CD4-positive, alpha-beta T cell (primary cell): ENCODE measurements around the gene ALDH2. TPM values are rescaled to one million over a fixed set of nuclear protein-coding genes. Genes with fewer than 3 reads are reported as not detected.
"Not testable (repeated sequence)": the region's sequence is repeated elsewhere in the genome, so short reads cannot be mapped to it uniquely, and the experiment has no call there.

Experiments
- ATAC-seq: fragments of 200-7000 bp; cut with Tn5 transposase; one replicate; pipeline ENCODE4 v1.10.0; 2022; ENCODE audit warnings: mild to moderate bottlenecking; ENCODE audit not compliant: poor library complexity
- CTCF ChIA-PET: fragments of 350-600 bp; sonication (Branson Sonifier 250); formaldehyde crosslinking; loops from one replicate; lab custom pipeline; 2021; ENCODE audit warnings: antibody characterized with exemption, inconsistent platforms; lab: Charles Lee
- POLR2A ChIA-PET: fragments of 350-600 bp; sonication (Branson Sonifier 250); formaldehyde crosslinking; loops from one replicate; lab custom pipeline; 2021; ENCODE audit warnings: antibody characterized with exemption, inconsistent platforms; lab: Charles Lee
- DNase-seq, 14 experiments: peaks; one replicate each; pipeline ENCODE4 v3.0.0-alpha.2; 2013 to 2020; ENCODE audit warnings: mixed read lengths in 2 of 14
- H3K27ac ChIP-seq, 2 donors: one replicate each; pipeline versions ENCODE4 v1.5.1 to v1.7.0; 2013; ENCODE audit warnings: low read length in 2 of 2, low read depth in 1 of 2, mild to moderate bottlenecking in 1 of 2
- H3K27me3 ChIP-seq, 2 experiments: 1 replicate in 1 of 2; 2 replicates in 1 of 2; pipeline versions ENCODE4 v1.6.1 to v1.7.0; 2013; ENCODE audit warnings: low read length in 2 of 2, control low read depth in 1 of 2, mild to moderate bottlenecking in 1 of 2, moderate library complexity in 1 of 2; ENCODE audit not compliant: insufficient read depth in 2 of 2, control insufficient read depth in 1 of 2
- H3K36me3 ChIP-seq: one replicate; pipeline ENCODE4 v1.6.1; 2013; ENCODE audit warnings: low read length, control low read depth; ENCODE audit not compliant: insufficient read depth
- H3K4me1 ChIP-seq: one replicate; pipeline ENCODE4 v1.6.1; 2013; ENCODE audit warnings: low read length, control low read depth; ENCODE audit not compliant: insufficient read depth
- H3K4me3 ChIP-seq: one replicate; pipeline ENCODE4 v1.5.1; 2013; ENCODE audit warnings: mild to moderate bottlenecking, low read length, moderate library complexity
- H3K9me3 ChIP-seq, 2 experiments: 1 replicate in 1 of 2; 2 replicates in 1 of 2; pipeline versions ENCODE4 v1.6.1 to v1.7.0; 2013; ENCODE audit warnings: low read length in 2 of 2, mild to moderate bottlenecking in 2 of 2, control low read depth in 1 of 2, moderate library complexity in 1 of 2; ENCODE audit not compliant: control insufficient read depth in 1 of 2, insufficient read depth in 1 of 2
- H3K27ac Mint-ChIP-seq: one replicate; pipeline ENCODE4 v1.8.0; 2020; ENCODE audit warnings: mixed read lengths
- H3K27me3 Mint-ChIP-seq: one replicate; pipeline ENCODE4 v1.8.0; 2021; ENCODE audit warnings: mixed read lengths
- H3K36me3 Mint-ChIP-seq: one replicate; pipeline ENCODE4 v1.8.0; 2021; ENCODE audit warnings: low read depth, mixed read lengths
- H3K4me1 Mint-ChIP-seq: one replicate; pipeline ENCODE4 v1.8.0; 2021; ENCODE audit warnings: low read depth, mixed read lengths
- H3K4me3 Mint-ChIP-seq: one replicate; pipeline ENCODE4 v1.8.0; 2020; ENCODE audit warnings: mild to moderate bottlenecking, mixed read lengths
- H3K9me3 Mint-ChIP-seq: one replicate; pipeline ENCODE4 v1.8.0; 2020; ENCODE audit warnings: mixed read lengths
- CTCF ChIP-seq: fragments of 200-600 bp; IDR thresholded peaks from one replicate; pipeline ENCODE4 v1.8.0; 2022; ENCODE audit warnings: antibody characterized with exemption, mild to moderate bottlenecking
- intact Hi-C, 2 experiments: fragments of 100-400 bp; cut with DNase I in 1 of 2; cut with micrococcal nuclease in 1 of 2; formaldehyde crosslinking; loops; one replicate each; pipeline versions ENCODE4 v1.15.1 to v1.9.0; 2023 to 2025; cut with DNase I, micrococcal nuclease
- total RNA-seq, 174 experiments: library from RNA in 2 of 174; stranded (reverse) in 2 of 174; gene quantifications; one replicate each; pipeline ENCODE4 v1.2.3 and lab custom pipeline; 2021 to 2026

Gene ALDH2
- total RNA-seq, 2 experiments from 2014 or later = 2.0 to 2.1 TPM

GRCh38 chr12:111818340-111818739, 51.6 kb downstream of the ALDH2 start:
- no peak overlapping the region for H3K4me3 Mint-ChIP-seq
- no peak for TF ChIP-seq CTCF
- peaks cover 11% of the 10 kb centered on the region for H3K27me3 Mint-ChIP-seq
- no peaks in the 10 kb centered on the region for H3K36me3 Mint-ChIP-seq
- H3K27me3 ChIP-seq = no peaks in the 10 kb centered on the region
- intact Hi-C loops = no loop called here
- no peaks in the 10 kb centered on the region for H3K36me3 ChIP-seq
- peaks cover 1% of the 10 kb centered on the region for H3K4me1 ChIP-seq
- no peaks in the 10 kb centered on the region for H3K9me3 Mint-ChIP-seq
- DNase-seq = no peak
- ChIA-PET CTCF (no interaction called here), POLR2A (no interaction called here)
- no peaks in the 10 kb centered on the region for H3K9me3 ChIP-seq
- no peak overlapping the region for H3K27ac Mint-ChIP-seq
- peaks cover under 1% of the 10 kb centered on the region for H3K4me1 Mint-ChIP-seq
- H3K27ac ChIP-seq = no peak overlapping the region
- no peak overlapping the region for H3K4me3 ChIP-seq
- no peak for ATAC-seq

DNA sequence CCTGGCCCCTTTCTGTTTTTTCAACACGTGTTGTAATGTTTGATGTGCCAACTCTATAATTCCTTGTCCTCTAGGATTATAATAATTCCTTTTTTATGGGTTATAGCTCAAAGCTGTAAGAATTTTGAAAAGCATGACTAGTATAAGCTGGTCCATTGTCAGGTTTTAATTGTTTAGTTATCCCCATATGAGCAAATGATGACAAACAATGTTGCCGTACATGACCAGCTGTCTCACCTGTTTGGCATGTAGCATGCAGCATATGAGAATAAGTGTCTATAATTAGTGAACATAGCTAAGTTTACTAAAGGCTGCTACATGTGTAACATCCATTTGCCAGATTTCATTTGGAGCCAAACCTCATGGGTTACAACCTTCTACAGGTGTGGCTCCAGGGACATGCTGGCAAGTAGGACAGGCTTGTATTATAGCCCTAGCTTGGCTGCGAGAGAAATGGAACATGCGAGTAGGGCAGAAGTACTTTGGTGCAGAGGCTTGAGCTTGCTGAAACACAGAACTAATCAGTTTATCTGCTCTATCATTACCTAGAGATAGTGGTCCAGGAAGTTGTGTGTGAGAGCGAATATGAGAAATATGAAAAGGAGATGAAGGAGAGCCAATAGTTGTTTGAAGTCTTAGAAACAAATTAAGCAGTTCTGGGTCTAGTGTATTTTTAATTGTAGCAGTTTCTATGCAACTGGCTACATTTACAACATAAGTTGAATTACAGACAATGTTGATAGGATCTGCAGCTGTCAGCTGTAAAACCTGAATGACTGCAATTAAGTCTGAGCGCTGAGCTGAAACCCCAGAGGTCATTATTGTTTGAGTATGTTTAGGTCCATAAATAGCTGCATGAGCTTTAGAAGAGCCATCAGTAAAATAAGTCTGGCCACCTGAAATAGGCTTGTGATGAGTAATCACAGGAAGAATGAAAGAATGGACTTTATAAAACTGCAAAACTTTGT, 52.7 kb downstream of the ALDH2 start:
- intact Hi-C loops = no loop called here
- Histone ChIP-seq H3K27ac (no peak overlapping the region), H3K4me3 (no peak overlapping the region), H3K27me3 (no peaks in the 10 kb centered on the region), H3K4me1 (no peaks in the 10 kb centered on the region), H3K36me3 (no peaks in the 10 kb centered on the region), H3K9me3 (no peaks in the 10 kb centered on the region)
- Mint-ChIP-seq H3K27ac (no peak overlapping the region), H3K4me1 (no peaks in the 10 kb centered on the region), H3K9me3 (no peaks in the 10 kb centered on the region), H3K27me3 (peaks cover 19% of the 10 kb centered on the region), H3K36me3 (no peaks in the 10 kb centered on the region), H3K4me3 (no peak overlapping the region)
- ChIA-PET POLR2A (no interaction called here), CTCF (no interaction called here)
- ATAC-seq (no peak), DNase-seq (no peak)
- no peak for TF ChIP-seq CTCF

GRCh38 chr12:111820828-111821227, 54.1 kb downstream of the ALDH2 start:
- peaks cover 20% of the 10 kb centered on the region for H3K27me3 Mint-ChIP-seq
- H3K27ac ChIP-seq, H3K27ac Mint-ChIP-seq, POLR2A ChIA-PET, H3K4me3 ChIP-seq, H3K27me3 ChIP-seq, intact Hi-C loops, ATAC-seq, H3K4me1 ChIP-seq, H3K36me3 Mint-ChIP-seq, H3K4me3 Mint-ChIP-seq, DNase-seq, H3K9me3 Mint-ChIP-seq, H3K36me3 ChIP-seq, CTCF ChIA-PET, H3K9me3 ChIP-seq, H3K4me1 Mint-ChIP-seq: not testable (repeated sequence)
